Gastrocnemius medialis (tissue), 4 donors: ENCODE data around the gene COL19A1.

Source experiments
- POLR2A ChIP-seq, 2 donors: fragments of 450-650 bp; IDR thresholded peaks; one replicate each; pipeline ENCODE4 v1.6.1; 2017; ENCODE audit warnings: antibody characterized with exemption in 2 of 2, mild to moderate bottlenecking in 2 of 2, moderate library complexity in 2 of 2
- TF ChIP-seq, protein P1 (sequence below), 5 experiments: fragments of 450-650 bp in 3 of 5; fragments of 200-600 bp in 2 of 5; sonication (generic) in 2 of 5; IDR thresholded peaks in 4 of 5; conservative IDR thresholded peaks in 1 of 5; 1 replicate in 4 of 5; 2 replicates in 1 of 5; pipeline ENCODE4 v1.5.1; 2016 to 2019; ENCODE audit warnings: antibody characterized with exemption in 5 of 5, mild to moderate bottlenecking in 3 of 5, moderate library complexity in 3 of 5

DNA sequence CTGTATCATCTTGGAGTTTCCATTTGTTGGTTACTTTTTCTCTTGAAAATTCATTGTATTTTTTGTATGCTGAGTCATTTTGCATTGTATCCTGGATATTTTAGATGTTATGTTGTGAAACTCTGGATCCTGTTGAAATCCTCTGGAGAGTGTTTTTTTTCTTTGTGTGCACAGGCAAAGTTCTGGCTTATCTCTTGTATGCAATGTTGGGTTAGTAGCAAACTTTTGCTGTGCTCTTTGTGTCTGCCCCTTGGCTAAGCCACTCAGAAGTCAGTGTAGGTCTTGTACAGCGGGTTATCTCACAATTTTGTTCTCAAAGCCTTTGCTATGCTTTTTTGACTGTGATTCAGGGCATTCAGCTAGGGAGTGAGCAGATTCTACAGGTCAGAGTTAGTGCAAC lies 40.5 kb upstream of the COL19A1 start:
- TF ChIP-seq, protein P1, sequence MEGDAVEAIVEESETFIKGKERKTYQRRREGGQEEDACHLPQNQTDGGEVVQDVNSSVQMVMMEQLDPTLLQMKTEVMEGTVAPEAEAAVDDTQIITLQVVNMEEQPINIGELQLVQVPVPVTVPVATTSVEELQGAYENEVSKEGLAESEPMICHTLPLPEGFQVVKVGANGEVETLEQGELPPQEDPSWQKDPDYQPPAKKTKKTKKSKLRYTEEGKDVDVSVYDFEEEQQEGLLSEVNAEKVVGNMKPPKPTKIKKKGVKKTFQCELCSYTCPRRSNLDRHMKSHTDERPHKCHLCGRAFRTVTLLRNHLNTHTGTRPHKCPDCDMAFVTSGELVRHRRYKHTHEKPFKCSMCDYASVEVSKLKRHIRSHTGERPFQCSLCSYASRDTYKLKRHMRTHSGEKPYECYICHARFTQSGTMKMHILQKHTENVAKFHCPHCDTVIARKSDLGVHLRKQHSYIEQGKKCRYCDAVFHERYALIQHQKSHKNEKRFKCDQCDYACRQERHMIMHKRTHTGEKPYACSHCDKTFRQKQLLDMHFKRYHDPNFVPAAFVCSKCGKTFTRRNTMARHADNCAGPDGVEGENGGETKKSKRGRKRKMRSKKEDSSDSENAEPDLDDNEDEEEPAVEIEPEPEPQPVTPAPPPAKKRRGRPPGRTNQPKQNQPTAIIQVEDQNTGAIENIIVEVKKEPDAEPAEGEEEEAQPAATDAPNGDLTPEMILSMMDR (IDR thresholded peaks at IDR 0.05 in 4 of 5, conservative IDR thresholded peaks at IDR 0.05 in 1 of 5): no peak
- TF ChIP-seq POLR2A (IDR thresholded peaks at IDR 0.05): no peak
